Activated CD4-positive, alpha-beta T cell treated with anti-CD3 and anti-CD28 coated beads, Interleukin-2, amount 50 U/mL, for 48 hours (primary cell): ENCODE data around the gene COPB1.

ENCODE experiments used
- DNase-seq, 2 experiments: peaks; one replicate each; pipeline ENCODE4 v3.0.0-alpha.2; 2020

The COPB1 gene

GRCh38 chr11:14506532-14506931 lies 6.9 kb upstream of the COPB1 start:
- DNase-seq: no peak

GRCh38 chr11:14503023-14503422 lies 3.4 kb upstream of the COPB1 start:
- DNase-seq: no peak

- no peak for DNase-seq
These were observed 2.4 kb upstream of the COPB1 start for GRCh38 chr11:14502039-14502438.

GRCh38 chr11:14500181-14500651 lies 605 bp upstream of the COPB1 start:
- DNase-seq: peak; percentile 45 to 48

GRCh38 chr11:14499178-14499559 lies 442 bp downstream of the COPB1 start:
- DNase-seq: peak; percentile 37 to 53

- no peak for DNase-seq
These were observed 18.9 kb downstream of the COPB1 start for GRCh38 chr11:14480716-14481115.

- no peak for DNase-seq
These were observed 28.5 kb downstream of the COPB1 start for GRCh38 chr11:14471127-14471526.

- no peak for DNase-seq
These were observed 36.0 kb downstream of the COPB1 start for GRCh38 chr11:14463623-14464022.

GRCh38 chr11:14460147-14460546 lies 39.5 kb downstream of the COPB1 start:
- no peak for DNase-seq

GRCh38 chr11:14458377-14458776 lies 41.2 kb downstream of the COPB1 start:
- DNase-seq: no peak

- DNase-seq: no peak
These were observed 43.8 kb downstream of the COPB1 start for GRCh38 chr11:14455648-14456430.

- no peak for DNase-seq
These were observed 44.6 kb downstream of the COPB1 start for GRCh38 chr11:14454861-14455632.

- no peak for DNase-seq
These were observed 47.8 kb downstream of the COPB1 start for GRCh38 chr11:14451825-14452224.

GRCh38 chr11:14449302-14449714 lies 50.3 kb downstream of the COPB1 start:
- no peak for DNase-seq

- DNase-seq: no peak
These were observed 51.4 kb downstream of the COPB1 start for GRCh38 chr11:14448240-14448639.

- DNase-seq: no peak
These were observed 52.9 kb downstream of the COPB1 start for GRCh38 chr11:14446701-14447169.

- no peak for DNase-seq
These were observed 53.8 kb downstream of the COPB1 start for GRCh38 chr11:14445542-14446530.

- DNase-seq: no peak
These were observed 55.0 kb downstream of the COPB1 start for GRCh38 chr11:14444441-14445189.

GRCh38 chr11:14443638-14444037 lies 56.0 kb downstream of the COPB1 start:
- DNase-seq: no peak

- DNase-seq: no peak
These were observed 63.7 kb downstream of the COPB1 start for GRCh38 chr11:14435717-14436512.

GRCh38 chr11:14425621-14426020 lies 74.0 kb downstream of the COPB1 start:
- no peak for DNase-seq
